22Rv1 (cell line): ENCODE results near the gene MAGI3.
A peak's percentile ranks its signal among the peaks of the same experiment; 100 is the strongest.

Experiments used
- H3K27ac ChIP-seq: fragments of 450-650 bp; 2 replicates; pipeline ENCODE4 v1.5.1; 2017
- ZFX ChIP-seq: fragments of 450-650 bp; IDR thresholded peaks from 2 replicates; pipeline ENCODE4 v1.6.1; 2017; ENCODE audit warnings: antibody characterized with exemption, borderline replicate concordance
- TF ChIP-seq, protein P1 (sequence below): fragments of 450-650 bp; IDR thresholded peaks from 2 replicates; pipeline ENCODE4 v1.5.1; 2017; ENCODE audit warnings: mild to moderate bottlenecking

Gene MAGI3

DNA sequence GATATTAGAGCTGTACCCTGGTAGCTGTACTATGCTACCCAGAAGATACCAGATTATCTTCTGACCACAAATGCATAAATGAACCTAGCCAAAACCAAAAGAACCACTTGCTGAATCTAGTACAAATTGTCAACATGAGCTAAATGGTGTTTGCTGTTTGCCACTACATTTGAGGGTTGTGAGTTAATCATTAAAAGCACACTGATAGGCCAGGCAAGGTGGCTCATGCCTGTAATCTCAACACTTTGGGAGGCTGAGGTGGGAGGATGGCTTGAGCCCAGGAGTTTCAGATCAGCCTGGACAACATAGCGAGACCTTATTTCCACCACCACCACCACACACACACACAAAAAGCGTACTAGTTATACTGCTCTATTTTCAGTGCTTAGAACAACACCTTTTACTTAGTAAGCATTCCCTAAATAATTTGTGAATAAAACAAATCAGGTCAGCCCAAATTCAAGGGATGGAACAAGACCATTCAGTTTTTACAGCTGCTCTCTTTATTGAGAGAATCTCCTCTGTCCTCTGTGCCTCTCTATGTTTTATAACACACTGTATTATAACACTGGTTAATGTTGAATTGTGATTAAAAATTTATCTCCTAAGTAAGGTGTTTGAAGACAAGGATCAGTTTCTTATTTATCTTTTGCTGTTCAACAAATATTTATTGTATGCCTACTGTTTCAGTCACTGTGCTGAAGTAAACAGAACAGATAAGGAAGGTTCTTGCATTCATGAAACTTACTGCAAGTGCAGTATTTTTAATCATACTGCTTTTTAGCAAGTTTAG, 44.0 kb downstream of the MAGI3 start:
- TF ChIP-seq, protein P1, sequence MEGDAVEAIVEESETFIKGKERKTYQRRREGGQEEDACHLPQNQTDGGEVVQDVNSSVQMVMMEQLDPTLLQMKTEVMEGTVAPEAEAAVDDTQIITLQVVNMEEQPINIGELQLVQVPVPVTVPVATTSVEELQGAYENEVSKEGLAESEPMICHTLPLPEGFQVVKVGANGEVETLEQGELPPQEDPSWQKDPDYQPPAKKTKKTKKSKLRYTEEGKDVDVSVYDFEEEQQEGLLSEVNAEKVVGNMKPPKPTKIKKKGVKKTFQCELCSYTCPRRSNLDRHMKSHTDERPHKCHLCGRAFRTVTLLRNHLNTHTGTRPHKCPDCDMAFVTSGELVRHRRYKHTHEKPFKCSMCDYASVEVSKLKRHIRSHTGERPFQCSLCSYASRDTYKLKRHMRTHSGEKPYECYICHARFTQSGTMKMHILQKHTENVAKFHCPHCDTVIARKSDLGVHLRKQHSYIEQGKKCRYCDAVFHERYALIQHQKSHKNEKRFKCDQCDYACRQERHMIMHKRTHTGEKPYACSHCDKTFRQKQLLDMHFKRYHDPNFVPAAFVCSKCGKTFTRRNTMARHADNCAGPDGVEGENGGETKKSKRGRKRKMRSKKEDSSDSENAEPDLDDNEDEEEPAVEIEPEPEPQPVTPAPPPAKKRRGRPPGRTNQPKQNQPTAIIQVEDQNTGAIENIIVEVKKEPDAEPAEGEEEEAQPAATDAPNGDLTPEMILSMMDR: no peak
- TF ChIP-seq ZFX: no peak
- H3K27ac ChIP-seq: peak overlapping the region; percentile 61

DNA sequence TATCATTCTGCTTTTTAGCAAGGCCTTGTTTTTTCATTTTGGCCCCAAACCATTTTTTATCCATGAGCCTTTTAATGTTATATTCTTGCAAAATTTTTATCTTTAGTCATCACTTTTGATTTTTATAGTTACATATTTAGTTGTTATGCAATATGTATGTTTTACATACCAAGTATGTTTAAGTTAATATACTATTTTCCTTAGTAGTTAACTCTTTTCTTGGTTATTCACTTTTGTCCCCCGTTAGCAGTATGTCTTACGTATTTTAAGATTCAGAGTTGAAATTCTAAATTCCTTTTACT, 44.5 kb downstream of the MAGI3 start:
- TF ChIP-seq, protein P1: no peak
- no peak for TF ChIP-seq ZFX
- peak overlapping the region; percentile 61 for H3K27ac ChIP-seq

DNA sequence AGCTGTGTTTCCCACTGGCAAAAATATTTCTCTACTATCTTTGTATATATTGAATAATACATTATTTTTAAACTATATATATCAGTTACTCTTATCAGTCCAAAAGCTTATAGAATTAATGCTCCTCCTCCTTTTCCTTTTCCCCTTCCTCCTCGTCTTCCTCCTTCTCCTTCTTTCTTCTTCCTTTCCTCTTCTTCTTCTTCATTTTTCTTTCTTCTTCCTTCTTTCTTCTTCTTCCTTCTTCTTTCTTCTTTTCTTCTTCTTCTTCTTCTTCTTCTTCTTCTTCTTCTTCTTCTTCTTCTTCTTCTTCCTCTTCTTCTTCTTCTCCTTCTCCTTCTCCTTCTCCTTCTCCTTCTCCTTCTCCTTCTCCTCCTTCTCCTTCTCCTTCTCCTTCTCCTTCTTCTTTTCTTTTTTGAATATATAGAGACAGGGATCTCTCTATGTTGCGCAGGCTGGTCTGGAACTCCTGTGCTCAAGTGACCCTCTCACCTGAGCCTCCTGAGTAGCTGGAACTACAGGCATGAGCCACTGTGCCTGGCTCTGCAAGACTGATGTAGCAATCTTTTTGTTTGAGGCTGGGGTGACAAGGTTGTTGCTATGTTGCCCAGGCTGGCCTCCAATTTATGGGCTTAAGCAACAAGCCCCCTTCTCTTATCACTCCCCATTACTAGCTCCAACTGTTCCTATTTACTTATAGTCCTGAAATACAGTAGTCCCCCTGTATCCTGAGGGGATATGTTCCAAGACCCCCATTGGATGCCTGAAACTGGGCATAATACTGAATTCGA, 47.4 kb downstream of the MAGI3 start:
- no peak for TF ChIP-seq ZFX
- TF ChIP-seq, protein P1: no peak
- no peak overlapping the region for H3K27ac ChIP-seq

DNA sequence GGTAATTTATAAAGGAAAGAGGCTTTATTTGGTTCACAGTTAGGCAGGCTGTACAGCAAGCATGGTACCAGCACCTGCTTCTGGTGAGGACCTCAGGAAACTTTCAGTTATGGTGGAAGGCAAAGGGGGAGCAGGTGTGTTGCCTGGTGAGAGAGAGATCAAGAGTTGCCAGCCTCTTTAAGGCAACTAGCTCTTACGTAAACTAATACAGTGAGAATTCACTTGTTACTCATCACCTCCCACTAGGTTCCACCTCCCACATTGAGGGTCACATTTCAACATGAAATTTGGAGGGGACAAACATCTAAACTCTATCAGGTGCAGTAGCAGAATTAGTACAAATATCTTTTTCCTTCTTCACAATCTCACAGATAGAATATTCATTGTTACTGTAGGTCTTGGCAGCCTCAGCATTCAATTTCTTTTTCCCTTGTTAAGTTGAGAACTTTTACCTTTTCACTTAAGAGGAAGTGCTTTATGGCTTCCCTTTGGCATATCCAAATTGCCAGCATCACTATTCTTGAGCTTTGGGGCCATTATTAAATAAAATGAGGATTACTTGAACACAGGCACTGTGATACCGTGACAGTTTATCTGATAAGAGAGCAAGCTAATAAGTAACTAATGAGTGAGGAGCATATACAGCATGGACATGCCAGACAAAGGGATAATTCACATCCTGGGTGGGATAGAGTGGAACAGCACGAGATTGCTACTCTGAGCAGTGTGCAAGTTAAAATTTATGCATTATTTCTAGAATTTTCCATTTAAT, 48.4 kb downstream of the MAGI3 start:
- H3K27ac ChIP-seq: peak overlapping the region; percentile 46
- no peak for TF ChIP-seq ZFX
- TF ChIP-seq, protein P1: no peak

DNA sequence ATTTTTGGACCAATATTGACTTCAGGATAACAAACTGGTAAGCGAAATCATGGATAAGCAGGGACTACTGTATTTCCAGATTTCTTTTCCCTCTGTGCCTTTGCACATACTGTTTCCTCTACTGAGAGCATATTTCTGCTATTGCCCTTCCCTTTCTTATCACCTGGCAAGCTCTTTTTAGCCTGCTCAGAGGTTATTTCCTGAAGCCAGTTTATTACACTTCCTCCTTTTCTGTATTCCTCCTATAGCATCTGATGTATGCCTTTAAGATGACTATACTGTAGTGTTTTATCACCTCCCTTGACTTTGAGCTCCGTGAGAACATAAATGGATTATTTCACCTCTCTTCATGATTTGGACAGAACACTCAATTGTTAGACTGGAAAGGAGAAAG, 49.0 kb downstream of the MAGI3 start:
- peak overlapping the region; percentile 46 for H3K27ac ChIP-seq
- no peak for TF ChIP-seq ZFX
- TF ChIP-seq, protein P1: no peak

DNA sequence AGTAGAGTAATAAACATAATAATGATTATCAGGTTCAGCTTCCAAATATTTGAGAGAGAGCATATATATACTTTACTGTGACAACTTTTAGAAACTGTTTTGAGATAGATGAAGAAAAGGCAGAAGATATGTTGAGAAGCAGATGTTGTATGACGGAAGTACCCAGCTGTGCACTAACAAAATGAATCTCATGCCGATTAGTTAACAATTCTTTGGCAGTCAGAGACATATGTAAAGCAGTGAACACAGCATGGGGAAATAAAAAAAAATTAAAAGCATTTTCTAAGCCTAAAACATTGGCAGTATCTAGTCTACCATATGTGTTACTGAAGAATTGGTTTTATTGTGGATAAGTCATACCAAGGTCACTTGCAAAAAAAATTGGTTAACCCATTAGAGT, 51.8 kb downstream of the MAGI3 start:
- H3K27ac ChIP-seq: no peak overlapping the region
- TF ChIP-seq, protein P1: no peak
- no peak for TF ChIP-seq ZFX
